GM19239 (cell line): Measurements from ENCODE around the gene CDKN2B-AS1.
"Not testable (repeated sequence)": the region's sequence is repeated elsewhere in the genome, so short reads cannot be mapped to it uniquely, and the experiment has no call there.

ENCODE experiments used
- DNase-seq: peaks from one replicate; pipeline ENCODE4 v3.0.0; 2011; ENCODE audit warnings: low spot score; ENCODE audit not compliant: insufficient read length
- FAIRE-seq: peaks from 2 replicates; lab custom pipeline; 2011; peaks lifted over from hg19 to GRCh38; lab: Jason Lieb, UNC

The CDKN2B-AS1 gene

DNA sequence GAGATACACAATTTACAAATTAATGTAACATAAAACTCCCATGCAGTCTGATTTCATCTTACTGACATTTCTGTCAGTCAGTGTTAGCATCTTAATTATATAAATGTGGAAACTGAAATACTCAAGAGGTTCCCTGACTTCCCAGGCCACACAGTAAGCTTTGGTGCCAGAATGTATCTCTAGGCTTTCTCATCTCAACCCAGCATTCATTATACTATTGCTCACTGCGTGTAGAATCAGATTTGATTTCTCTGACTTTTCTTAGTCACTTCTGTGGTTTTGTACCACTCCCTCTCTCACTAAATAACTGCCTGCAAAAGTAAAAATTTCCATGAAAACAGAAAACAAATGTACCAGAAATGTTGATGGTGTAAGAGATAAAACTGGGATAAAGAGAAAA is 46.2 kb downstream of the CDKN2B-AS1 start:
- no peak for FAIRE-seq
- DNase-seq, result no peak

GRCh38 chr9:22041344-22041743 is 46.8 kb downstream of the CDKN2B-AS1 start:
- FAIRE-seq, result no peak
- DNase-seq, result no peak

GRCh38 chr9:22041775-22042174 is 47.2 kb downstream of the CDKN2B-AS1 start:
- FAIRE-seq (no peak), DNase-seq (no peak)

DNA sequence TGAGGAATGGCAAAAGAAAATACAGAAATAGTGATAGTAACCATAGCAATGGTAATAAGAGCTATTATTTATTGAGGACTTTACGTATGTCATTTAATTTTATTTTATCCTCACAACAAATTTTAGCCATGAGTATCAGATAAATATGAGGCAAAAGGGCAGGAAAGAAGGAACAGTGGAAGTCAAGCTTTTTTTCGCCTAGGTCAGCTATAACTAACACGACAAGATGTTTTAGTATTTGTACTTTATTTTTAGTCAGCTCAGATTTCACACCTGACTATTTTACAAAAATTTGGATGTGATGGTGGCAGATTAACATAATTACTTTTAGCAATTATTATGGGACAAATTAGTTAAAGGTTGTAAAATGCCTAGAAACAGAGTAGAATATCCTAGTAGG is 49.3 kb downstream of the CDKN2B-AS1 start:
- FAIRE-seq (no peak), DNase-seq (no peak)

GRCh38 chr9:22044583-22044982 is 50.0 kb downstream of the CDKN2B-AS1 start:
- FAIRE-seq, result no peak
- no peak for DNase-seq

- DNase-seq (no peak), FAIRE-seq (peak; percentile 28)
Observed at GRCh38 chr9:22045423-22045822, 50.8 kb downstream of the CDKN2B-AS1 start.

GRCh38 chr9:22046243-22046885 is 51.8 kb downstream of the CDKN2B-AS1 start:
- DNase-seq (no peak), FAIRE-seq (no peak)

- FAIRE-seq (no peak), DNase-seq (no peak)
Observed at GRCh38 chr9:22047596-22047995, 53.0 kb downstream of the CDKN2B-AS1 start.

DNA sequence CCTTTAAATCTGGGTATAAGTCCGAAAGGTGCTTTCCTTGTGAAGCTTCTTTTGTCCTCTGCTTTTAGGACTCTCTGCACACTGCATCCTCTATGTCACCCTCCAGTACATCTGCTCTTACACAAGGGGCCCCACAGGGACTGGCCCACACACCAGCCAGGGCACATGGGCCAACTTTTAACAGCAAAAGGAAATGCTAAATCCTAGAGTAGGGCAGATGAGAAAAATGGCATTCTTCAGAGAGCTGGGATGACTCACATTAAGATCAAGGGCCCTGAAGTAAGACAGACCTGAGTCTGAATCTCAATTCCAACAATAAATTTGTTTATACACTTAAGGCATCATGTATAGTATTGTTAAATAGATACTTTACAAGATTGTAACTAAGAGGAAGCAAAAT is 54.8 kb downstream of the CDKN2B-AS1 start:
- FAIRE-seq (no peak), DNase-seq (no peak)

DNA sequence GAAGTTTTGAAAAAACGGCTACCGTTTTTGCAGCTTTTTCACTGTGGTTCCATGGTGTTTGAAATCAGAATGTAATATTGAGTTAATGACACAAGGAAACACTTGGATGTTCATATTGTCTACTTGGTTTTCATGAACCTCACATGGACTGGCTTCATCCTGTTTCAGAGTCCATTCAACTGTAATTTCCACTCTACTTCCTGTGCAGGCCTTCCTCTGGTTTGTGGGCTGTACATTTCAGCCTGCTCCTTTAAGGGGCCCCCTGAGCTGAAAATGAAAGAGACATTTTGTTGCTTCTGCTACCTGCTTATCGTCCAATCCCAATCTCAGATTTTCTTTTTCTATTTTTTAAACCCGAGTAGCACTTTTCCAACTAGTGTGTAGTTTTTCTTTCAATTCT is 56.3 kb downstream of the CDKN2B-AS1 start:
- FAIRE-seq, result peak; percentile 64
- peak; percentile 9 for DNase-seq

GRCh38 chr9:22052376-22052945 is 57.9 kb downstream of the CDKN2B-AS1 start:
- FAIRE-seq (peak; percentile 8), DNase-seq (no peak)

DNA sequence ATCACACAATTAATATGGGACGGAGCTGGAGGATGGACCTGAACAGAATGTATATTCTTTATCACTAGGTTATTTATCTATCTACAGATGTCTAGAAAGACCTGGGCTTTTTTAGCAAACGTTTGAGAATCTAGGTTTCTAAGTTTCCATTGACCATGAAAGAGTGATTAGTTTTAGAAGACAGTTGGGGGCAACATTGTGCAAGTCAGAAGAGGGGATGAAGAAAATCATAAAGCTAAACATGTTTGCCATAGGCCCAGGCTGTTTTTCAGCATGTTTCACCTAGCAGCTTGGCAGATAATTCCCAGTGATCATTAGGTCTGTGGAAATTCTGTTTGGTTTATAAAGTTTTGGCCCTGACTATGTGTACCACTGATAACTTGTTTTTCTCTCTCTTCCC is 58.6 kb downstream of the CDKN2B-AS1 start:
- DNase-seq (no peak), FAIRE-seq (no peak)

GRCh38 chr9:22054076-22054475 is 59.5 kb downstream of the CDKN2B-AS1 start:
- no peak for DNase-seq
- no peak for FAIRE-seq

GRCh38 chr9:22054529-22054928 is 59.9 kb downstream of the CDKN2B-AS1 start:
- DNase-seq (no peak), FAIRE-seq (no peak)

- DNase-seq, result no peak
- no peak for FAIRE-seq
Observed at GRCh38 chr9:22055090-22055489, 60.5 kb downstream of the CDKN2B-AS1 start.

GRCh38 chr9:22056402-22056801 is 61.8 kb downstream of the CDKN2B-AS1 start:
- DNase-seq, result no peak
- FAIRE-seq, result no peak

DNA sequence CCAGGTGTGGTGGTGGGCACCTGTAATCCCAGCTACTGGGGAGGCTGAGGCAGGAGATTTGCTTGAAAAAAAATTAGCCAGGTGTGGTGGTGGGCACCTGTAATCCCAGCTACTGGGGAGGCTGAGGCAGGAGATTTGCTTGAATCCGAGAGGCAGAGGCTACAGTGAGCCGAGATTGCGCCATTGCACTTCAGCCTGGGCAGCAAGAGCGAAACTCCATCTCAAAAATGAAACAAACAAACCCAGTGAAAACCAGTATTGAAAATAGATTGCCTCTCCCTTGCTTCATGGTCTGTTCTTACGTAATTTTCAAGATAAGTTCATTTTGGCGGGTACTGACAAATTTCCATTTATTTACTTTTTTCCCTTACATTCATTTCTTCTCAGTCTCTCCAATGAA is 63.4 kb downstream of the CDKN2B-AS1 start:
- not testable (repeated sequence) for DNase-seq, FAIRE-seq

DNA sequence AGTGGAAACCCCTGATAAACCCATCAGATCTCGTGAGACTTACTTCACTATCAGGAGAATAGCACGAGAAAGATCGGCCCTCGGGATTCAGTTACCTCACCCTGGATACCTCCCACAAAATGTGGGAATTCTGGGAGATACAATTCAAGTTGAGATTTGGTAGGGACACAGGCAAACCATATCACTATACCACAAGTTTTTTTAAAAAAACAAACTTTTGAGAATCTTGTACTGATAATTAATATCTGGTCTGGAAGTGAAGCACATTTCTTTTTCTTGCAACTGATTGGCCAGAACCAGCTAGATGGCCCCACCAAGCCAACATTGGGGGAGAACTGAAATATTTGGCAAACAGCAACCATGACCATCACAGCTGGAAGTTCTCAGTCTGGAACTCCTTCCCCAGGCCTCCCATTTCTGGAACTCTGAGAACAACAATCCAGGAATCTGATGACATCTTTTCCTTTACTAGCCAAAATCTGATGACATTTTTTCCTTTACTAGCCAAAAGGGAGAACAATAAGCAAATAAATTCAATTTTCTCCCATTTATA is 66.3 kb downstream of the CDKN2B-AS1 start:
- DNase-seq (no peak), FAIRE-seq (no peak)

DNA sequence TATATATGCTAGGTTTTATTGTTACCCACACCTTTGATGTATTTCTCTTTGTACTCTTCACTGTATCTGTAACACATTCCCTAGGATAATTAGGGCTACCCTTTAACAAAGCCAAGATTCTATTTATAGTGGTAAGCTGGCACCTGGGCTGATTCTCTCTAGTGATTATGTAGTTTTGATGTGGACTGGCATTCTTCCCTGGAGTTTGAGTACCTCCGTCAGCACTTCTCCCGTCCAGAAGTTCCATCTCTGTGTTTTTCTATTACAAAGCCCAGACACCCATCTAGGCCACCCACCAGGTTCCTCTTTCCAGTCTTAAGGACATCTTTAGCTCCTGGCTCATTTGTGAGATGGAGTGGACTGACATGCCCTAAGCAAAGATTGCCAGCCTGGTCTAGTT is 70.4 kb downstream of the CDKN2B-AS1 start:
- DNase-seq (no peak), FAIRE-seq (no peak)

DNA sequence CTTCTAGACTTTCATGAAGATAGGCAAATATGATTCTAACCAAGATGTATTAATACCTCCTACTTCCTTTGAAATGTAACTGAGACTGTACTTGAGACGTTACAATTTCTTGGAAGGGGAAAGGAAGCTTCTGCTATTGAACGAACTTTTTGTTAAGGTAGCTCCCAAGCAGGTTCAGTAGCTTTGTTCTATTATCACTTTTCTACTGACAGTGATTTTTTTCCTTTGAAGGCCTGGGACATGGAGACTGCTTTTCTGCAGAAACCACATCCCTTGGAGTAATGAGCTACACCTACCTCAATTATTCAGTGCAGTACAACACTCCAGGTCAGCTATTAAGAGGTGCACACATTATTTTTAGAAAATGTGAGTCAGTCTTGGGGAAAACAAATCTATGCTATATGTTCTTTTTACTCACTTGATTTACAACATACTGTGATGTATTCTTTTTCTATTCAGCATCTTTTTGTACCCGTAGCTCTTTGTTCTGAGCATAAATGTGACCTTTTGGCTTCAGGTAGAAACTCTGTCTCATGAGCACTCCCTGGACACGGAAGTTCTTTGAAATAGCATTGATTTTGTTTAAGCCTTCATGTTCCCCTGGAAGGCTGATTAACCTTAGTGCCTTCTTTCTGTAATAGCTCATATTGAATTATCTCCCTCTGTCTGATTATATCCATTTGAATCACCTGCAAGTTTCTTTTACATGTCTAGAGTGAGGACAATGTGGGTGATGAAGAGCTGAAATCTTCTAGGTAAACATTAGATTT is 71.0 kb downstream of the CDKN2B-AS1 start:
- DNase-seq (no peak), FAIRE-seq (no peak)

DNA sequence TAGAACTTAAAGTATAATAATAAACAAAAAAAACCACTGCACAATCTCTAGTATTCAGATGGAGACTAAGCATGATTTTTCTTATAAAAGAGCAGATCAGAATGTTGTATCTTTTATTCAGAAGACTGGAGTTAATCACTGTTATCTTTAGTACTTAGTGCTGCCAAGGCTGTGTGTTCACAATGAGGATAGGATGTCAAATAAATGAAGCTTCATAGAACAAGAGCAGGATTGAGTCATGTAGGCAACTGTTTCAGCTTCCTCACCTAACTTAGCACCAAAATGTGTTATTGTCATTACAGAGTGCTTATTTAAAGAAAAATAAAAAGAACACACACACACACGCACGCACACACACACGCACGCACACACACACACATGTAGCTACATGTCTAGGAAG is 72.6 kb downstream of the CDKN2B-AS1 start:
- no peak for FAIRE-seq
- no peak for DNase-seq
